Mucosa of stomach (tissue), 1 donor: ENCODE results near the gene ASAP2.
A peak's percentile ranks its signal among the peaks of the same experiment; 100 is the strongest.

Experiments used
- H3K27me3 ChIP-seq: one replicate; pipeline ENCODE4 v1.7.0; 2013; ENCODE audit warnings: mild to moderate bottlenecking, low read length; ENCODE audit not compliant: control insufficient read depth, insufficient read depth
- H3K36me3 ChIP-seq: one replicate; pipeline ENCODE4 v1.7.0; 2013; ENCODE audit warnings: low read length; ENCODE audit not compliant: control insufficient read depth, insufficient read depth
- H3K4me1 ChIP-seq: one replicate; pipeline ENCODE4 v1.7.0; 2013; ENCODE audit warnings: mild to moderate bottlenecking, low read length; ENCODE audit not compliant: control insufficient read depth, insufficient read depth
- H3K4me3 ChIP-seq: one replicate; pipeline ENCODE4 v1.7.0; 2013; ENCODE audit warnings: low read length
- H3K9ac ChIP-seq: one replicate; pipeline ENCODE4 v1.7.0; 2013; ENCODE audit warnings: mild to moderate bottlenecking, low read length, moderate library complexity
- H3K9me3 ChIP-seq: one replicate; pipeline ENCODE4 v1.7.0; 2013; ENCODE audit warnings: mild to moderate bottlenecking, low read length, moderate library complexity; ENCODE audit not compliant: control insufficient read depth
- donor health status: Pancreatic carcinoma.

The ASAP2 gene

DNA sequence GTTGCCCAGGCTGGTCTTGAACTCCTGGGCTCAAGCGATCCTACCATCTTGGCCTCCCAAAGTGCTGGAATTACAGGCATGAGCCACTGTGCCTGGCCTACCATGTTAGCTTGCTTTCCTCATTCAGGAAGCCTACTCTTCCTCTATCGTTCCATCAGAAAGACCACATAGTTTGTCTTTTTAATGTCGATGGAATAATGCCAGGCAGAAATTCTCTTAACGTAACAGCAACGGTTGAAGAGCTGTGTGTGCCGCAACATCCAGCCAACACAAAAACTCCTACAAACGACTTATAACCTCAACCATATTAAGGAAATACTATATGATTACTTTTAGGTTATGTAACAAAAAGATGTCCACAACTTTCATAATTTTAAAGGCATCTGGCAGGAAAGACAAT lies 206.2 kb downstream of the ASAP2 start:
- no peaks in the 10 kb centered on the region for H3K9me3 ChIP-seq
- H3K4me3 ChIP-seq = no peak overlapping the region
- H3K27me3 ChIP-seq = no peaks in the 10 kb centered on the region
- H3K36me3 ChIP-seq = peaks cover 3% of the 10 kb centered on the region
- no peak overlapping the region for H3K9ac ChIP-seq
- no peaks in the 10 kb centered on the region for H3K4me1 ChIP-seq

- H3K27me3 ChIP-seq = no peaks in the 10 kb centered on the region
- peaks cover 3% of the 10 kb centered on the region for H3K36me3 ChIP-seq
- no peaks in the 10 kb centered on the region for H3K4me1 ChIP-seq
- H3K9ac ChIP-seq = no peak overlapping the region
- H3K4me3 ChIP-seq = no peak overlapping the region
- H3K9me3 ChIP-seq = no peaks in the 10 kb centered on the region
Measured at GRCh38 chr2:9415516-9416169, 209.0 kb downstream of the ASAP2 start.

DNA sequence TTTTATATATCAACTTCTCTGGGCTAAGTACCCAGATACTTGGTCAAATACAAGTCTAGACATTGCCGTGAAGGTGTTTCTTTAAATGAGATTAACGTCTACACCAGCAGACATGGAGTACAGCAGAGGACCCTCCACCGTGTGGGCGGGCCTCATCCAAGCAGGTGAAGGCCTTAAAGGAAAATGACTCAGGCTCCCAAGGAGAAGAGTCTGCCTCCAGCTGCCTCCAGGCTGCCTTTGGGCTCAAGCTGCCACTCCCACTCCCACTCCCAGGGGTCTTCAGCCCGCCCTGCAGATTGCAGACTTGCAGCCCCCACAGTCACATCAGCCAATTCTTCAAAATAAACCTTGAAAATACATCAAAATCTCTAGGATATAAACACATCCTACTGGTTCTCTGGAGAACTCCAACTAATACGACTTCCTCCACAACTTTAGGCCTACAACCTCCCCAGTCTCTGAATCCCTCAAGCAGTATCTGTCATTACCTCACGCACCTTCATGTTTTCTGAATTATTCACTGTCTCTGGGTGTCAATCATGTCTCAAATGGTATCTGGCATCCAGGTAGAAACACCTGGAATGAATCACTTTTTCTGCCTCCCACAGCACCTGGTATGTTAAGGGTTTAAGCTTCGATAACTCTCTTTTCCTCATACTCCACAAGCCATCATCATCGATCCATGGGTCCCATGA lies 209.8 kb downstream of the ASAP2 start:
- H3K9me3 ChIP-seq = no peaks in the 10 kb centered on the region
- H3K4me1 ChIP-seq = no peaks in the 10 kb centered on the region
- no peak overlapping the region for H3K9ac ChIP-seq
- peaks cover 3% of the 10 kb centered on the region for H3K36me3 ChIP-seq
- H3K27me3 ChIP-seq = no peaks in the 10 kb centered on the region
- H3K4me3 ChIP-seq = no peak overlapping the region

DNA sequence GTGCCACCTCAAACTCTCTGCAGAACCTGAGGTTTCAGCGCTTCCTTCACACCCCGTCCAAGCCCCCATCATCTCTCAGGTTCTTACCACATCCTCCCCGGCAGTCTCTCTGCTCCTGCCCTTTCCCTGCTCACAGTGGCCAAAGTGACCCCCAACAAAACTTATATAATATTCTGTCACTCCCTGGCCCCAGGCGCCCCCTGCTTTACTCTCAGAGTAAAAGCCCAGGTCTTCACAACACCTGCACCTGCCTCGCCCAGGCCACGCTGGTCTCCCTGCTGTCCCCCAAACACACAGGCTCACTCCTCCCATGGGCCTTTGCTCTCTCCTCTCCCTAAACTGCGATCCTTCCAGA lies 210.3 kb downstream of the ASAP2 start:
- Histone ChIP-seq H3K4me1 (no peaks in the 10 kb centered on the region), H3K9ac (no peak overlapping the region), H3K9me3 (no peaks in the 10 kb centered on the region), H3K4me3 (no peak overlapping the region), H3K27me3 (no peaks in the 10 kb centered on the region), H3K36me3 (peaks cover 3% of the 10 kb centered on the region)

DNA sequence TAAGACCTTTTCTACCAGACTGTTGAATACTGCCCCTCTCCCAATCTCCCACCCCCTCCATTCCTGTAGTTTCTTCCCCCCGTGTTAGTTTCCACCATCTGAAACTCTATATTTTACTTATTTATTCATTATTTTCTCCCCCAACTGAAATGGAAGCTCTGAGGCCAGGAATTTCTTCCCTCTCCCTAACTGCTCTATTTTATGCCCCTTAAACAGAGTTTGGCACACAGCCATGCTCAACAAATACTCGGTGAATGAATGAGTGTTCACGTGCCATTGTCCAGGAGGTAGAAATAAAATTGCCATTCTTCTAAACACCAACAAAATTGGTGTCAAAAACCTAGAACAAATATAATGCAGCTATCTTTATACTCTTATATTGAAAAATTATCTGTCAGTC lies 211.1 kb downstream of the ASAP2 start:
- Histone ChIP-seq H3K4me1 (peaks cover 7% of the 10 kb centered on the region), H3K9me3 (no peaks in the 10 kb centered on the region), H3K9ac (no peak overlapping the region), H3K27me3 (no peaks in the 10 kb centered on the region), H3K36me3 (peaks cover 3% of the 10 kb centered on the region), H3K4me3 (no peak overlapping the region)

- no peak overlapping the region for H3K4me3 ChIP-seq
- H3K27me3 ChIP-seq = no peaks in the 10 kb centered on the region
- no peak overlapping the region for H3K9ac ChIP-seq
- no peaks in the 10 kb centered on the region for H3K9me3 ChIP-seq
- peaks cover 3% of the 10 kb centered on the region for H3K36me3 ChIP-seq
- peaks cover 7% of the 10 kb centered on the region for H3K4me1 ChIP-seq
Measured at GRCh38 chr2:9418746-9419145, 212.1 kb downstream of the ASAP2 start.

- H3K27me3 ChIP-seq = no peaks in the 10 kb centered on the region
- H3K9me3 ChIP-seq = no peaks in the 10 kb centered on the region
- no peak overlapping the region for H3K9ac ChIP-seq
- H3K36me3 ChIP-seq = peaks cover 3% of the 10 kb centered on the region
- H3K4me1 ChIP-seq = peaks cover 11% of the 10 kb centered on the region
- no peak overlapping the region for H3K4me3 ChIP-seq
Measured at GRCh38 chr2:9419541-9419940, 212.9 kb downstream of the ASAP2 start.

DNA sequence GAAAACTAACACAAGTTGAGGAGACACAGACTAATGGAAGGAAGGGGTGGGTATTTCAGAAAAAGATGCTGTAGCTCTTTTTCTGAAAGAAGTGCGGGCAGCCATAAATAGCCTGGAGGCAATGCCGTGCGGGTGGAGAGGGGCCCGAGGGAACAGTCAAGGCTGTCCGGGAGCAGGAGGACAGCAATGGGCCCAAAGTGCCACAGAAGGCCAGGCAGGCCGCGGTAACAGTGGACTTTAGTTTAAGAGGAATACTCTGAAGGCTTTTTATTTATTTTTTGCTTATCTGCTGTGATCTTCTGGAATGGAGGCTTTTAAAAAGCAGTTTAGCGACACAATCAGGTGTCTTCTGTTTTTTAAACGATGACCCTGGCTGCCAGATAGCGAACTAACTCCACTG lies 213.9 kb downstream of the ASAP2 start:
- no peak overlapping the region for H3K4me3 ChIP-seq
- no peaks in the 10 kb centered on the region for H3K9me3 ChIP-seq
- no peak overlapping the region for H3K9ac ChIP-seq
- H3K27me3 ChIP-seq = no peaks in the 10 kb centered on the region
- H3K36me3 ChIP-seq = peaks cover 3% of the 10 kb centered on the region
- peaks cover 12% of the 10 kb centered on the region for H3K4me1 ChIP-seq

- no peaks in the 10 kb centered on the region for H3K9me3 ChIP-seq
- peaks cover 12% of the 10 kb centered on the region for H3K4me1 ChIP-seq
Measured at GRCh38 chr2:9422321-9423099, 215.9 kb downstream of the ASAP2 start.

GRCh38 chr2:9423100-9423921 lies 216.7 kb downstream of the ASAP2 start, which contains the start of the genes CPSF3 and ITGB1BP1:
Gene CPSF3 (plus strand): TSS chr2:9423654. CDS start chr2:9423774, 120 bp downstream.
Gene ITGB1BP1 (minus strand): TSS chr2:9423528. CDS start chr2:9418697, 4,831 bp downstream.
- Histone ChIP-seq H3K9ac (peak within 1 kb of the TSS; percentile 93), H3K9me3 (no peaks in the 10 kb centered on the region), H3K4me3 (peak within 1 kb of the TSS; percentile 94), H3K4me1 (peaks cover 12% of the 10 kb centered on the region), H3K27me3 (no peaks in the 10 kb centered on the region), H3K36me3 (no peaks in the 10 kb centered on the region)

More at GRCh38 chr2:9422321-9423099, 215.9 kb downstream of the ASAP2 start:
- Histone ChIP-seq H3K9ac (peak overlapping the region; percentile 93), H3K27me3 (no peaks in the 10 kb centered on the region), H3K36me3 (no peaks in the 10 kb centered on the region), H3K4me3 (peak overlapping the region; percentile 94)

DNA sequence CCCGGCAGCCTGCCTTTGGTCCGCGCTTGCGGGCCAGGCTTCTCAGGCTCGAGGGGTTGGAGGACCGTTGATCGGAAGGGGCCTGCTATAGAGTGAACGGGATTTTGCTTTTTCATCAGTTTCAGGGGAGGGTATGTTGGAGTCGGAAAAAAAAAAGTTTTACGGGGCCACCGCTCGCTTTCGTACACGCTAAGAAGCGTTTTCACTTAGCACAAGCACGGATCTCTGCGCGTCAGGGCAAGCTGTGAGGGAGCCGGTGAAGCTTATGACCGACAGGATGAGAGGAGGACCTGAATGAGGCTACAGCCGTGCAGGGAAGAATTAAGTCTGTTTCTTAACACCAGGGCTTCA lies 217.3 kb downstream of the ASAP2 start:
- Histone ChIP-seq H3K9me3 (no peaks in the 10 kb centered on the region), H3K27me3 (no peaks in the 10 kb centered on the region), H3K4me3 (peak overlapping the region; percentile 94), H3K4me1 (peaks cover 12% of the 10 kb centered on the region), H3K36me3 (no peaks in the 10 kb centered on the region), H3K9ac (peak overlapping the region; percentile 93)
